NCI-H526 treated with DMSO at 0.1 percent for 48 hours (cell line): ENCODE measurements around the gene ZNF154.
"Not testable (repeated sequence)": the region's sequence is repeated elsewhere in the genome, so short reads cannot be mapped to it uniquely, and the experiment has no call there.

ENCODE experiments used
- DNase-seq: peaks from one replicate; lab custom pipeline; 2025; lab: John Stamatoyannopoulos, UW

ZNF154 gene

DNA sequence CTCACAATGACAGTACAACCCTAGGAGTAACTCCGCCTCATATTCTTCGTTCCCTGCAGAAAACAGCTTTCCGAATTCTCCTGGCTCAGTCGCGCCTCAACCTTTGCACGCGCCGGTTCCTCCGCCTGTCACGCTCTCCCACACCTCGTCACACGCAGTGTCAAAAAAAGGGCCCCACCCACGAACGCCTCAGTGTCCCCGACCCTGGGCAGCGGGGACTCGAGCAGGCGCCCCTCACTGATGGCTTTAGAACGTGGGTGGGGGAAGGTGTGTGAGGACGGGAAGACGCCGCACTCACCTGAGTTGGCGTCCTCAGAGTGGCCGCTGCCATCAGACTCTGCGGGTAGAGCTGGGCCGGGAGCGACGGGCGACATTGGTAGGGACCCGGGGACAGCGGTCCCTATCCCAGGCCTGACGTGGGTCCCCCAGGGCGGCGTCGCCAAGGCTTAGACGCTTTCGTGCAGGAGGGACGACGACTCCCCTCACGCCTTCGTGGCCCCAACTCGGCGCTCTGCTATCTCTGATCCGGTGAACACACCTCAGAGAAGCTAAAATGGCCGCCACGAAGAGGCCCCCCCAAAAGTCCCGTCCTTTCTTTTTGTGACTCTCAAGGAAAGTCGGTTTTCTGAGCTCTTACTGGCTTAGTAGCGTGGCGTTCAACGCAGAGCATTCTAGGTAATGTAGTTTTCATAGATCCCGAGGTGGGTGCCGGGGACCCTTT, at the start of gene ZNF154:
Gene ZNF154, minus strand, starts transcription at position 564 of the 721 bp plus-strand sequence. Its CDS starts 233 bp downstream, at position 331.
- DNase-seq = peak; percentile 44

- no peak for DNase-seq
Observed at GRCh38 chr19:57757941-57758340, 48.9 kb upstream of the ZNF154 start.

GRCh38 chr19:57755031-57755430, 46.0 kb upstream of the ZNF154 start:
- DNase-seq = no peak

DNA sequence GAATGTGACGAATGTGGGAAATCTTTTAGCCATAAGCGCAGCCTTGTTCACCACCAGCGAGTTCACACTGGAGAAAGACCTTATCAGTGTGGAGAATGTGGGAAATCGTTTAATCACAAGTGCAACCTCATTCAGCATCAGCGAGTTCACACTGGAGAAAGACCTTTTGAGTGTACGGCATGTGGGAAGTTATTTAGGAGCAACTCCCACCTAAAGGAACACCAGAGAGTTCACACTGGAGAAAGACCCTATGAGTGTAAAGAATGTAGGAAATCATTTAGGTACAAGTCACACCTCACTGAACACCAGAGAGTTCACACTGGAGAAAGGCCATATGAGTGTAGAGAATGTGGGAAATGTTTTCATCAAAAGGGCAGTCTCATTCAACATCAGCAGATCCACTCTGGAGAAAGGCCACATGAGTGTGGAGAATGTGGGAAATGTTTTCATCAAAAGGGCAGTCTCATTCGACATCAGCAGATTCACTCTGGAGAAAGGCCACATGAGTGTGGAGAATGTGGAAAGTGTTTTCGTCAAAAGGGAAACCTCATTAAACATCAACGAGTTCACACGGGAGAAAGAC, 45.2 kb upstream of the ZNF154 start:
- no peak for DNase-seq

DNA sequence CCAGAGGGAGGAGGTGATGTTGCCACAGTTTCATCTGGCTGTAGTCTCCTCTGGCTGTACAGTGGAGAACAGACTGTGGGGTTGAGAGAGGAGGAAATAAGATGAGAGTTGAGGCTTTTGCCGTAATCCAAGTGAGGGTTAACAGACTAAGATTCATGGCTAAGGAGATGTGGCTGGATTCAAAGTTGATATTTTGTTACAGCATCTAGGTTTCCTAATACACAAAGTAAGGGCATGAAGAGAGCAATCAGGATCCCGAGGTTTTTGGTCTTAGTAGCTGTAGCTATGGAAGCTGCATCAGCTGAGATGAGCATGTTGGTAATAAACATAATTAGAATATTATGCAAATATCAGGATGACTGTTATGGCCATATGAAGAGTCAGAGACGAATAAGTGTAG, 39.0 kb upstream of the ZNF154 start:
- DNase-seq = no peak

DNA sequence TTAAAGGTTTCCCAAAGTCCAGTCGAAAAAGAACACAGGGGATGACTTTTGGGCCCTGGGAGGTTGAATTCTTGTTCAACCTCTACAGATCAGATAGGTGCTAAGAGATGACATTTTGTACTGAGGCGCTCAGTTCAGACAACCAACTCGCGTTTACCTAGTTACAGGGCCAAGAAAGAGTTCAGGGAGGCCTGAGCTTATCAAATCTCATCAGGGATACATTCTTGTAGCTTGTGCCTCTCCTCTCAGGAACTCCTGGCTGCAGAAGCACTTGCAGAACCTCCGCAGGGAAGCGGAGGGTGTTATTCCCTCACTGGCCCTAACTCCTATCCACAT, 38.4 kb upstream of the ZNF154 start:
- no peak for DNase-seq

DNA sequence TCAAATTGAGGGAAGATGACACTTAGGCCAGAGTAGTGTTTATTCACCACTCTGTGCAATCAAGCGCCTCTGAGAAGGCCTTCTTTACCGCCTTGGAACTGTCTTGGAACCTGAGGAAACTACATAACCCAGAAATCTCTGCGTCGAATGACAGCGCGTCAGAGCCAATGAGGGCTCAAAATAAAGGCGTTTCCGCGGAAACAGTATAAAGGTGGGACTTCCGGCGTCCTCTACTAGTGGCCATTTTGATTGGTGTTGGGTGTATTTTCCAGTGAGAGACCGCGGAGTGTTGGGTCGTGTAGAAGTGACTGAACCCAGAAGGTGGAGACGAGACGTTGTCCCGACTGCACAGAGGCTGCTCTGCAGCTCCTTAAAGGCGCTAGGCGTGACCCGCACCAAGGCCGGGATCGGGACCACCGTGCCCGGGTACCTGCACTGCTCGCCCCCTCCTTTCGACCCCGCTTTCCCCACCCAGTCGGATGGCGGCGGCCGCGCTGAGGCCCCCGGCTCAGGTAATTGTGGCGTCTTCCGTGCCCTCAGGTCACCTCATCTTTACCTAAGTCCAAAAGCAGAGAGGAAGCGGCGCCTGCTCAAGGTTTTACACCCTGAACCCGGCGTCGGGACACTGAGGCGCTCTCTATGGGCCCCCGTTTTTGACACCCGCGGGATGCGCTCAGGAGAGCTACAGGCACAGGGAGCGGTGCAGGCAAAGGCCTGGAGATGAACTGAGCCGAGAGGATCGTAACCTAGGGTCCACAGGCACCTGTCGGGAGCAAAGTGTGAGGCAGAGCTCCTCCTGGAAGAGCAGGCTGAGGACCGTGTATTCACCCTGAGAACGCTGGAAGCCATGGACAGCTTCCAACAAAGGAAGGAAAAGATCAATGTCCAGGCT, 37.8 kb upstream of the ZNF154 start, which contains the start of gene ZNF776:
Gene ZNF776, plus strand, starts transcription at position 236 of the 892 bp plus-strand sequence. Its CDS starts 244 bp downstream, at position 480.
- peak; percentile 80 for DNase-seq

- not testable (repeated sequence) for DNase-seq
Observed at GRCh38 chr19:57738770-57739169, 29.8 kb upstream of the ZNF154 start.

DNA sequence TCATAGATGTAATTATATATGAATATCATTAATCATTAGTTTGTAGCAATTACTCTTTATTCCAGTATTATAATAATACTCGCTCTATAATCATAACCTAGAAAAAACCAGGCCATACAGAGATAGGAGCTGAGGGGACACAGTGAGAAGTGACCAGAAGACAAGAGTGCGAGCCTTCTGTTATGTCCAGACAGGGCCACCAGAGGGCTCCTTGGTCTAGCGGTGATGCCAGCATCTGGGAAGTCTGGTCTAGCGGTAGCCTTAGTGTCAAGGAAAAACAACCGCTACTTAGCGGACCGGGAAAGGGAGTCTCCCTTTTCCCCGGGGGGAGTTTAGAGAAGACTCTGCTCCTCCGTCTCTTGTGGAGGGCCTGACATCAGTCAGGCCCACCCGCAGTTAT, 29.3 kb upstream of the ZNF154 start:
- DNase-seq = not testable (repeated sequence)

GRCh38 chr19:57720878-57721277, 11.9 kb upstream of the ZNF154 start:
- DNase-seq = no peak

DNA sequence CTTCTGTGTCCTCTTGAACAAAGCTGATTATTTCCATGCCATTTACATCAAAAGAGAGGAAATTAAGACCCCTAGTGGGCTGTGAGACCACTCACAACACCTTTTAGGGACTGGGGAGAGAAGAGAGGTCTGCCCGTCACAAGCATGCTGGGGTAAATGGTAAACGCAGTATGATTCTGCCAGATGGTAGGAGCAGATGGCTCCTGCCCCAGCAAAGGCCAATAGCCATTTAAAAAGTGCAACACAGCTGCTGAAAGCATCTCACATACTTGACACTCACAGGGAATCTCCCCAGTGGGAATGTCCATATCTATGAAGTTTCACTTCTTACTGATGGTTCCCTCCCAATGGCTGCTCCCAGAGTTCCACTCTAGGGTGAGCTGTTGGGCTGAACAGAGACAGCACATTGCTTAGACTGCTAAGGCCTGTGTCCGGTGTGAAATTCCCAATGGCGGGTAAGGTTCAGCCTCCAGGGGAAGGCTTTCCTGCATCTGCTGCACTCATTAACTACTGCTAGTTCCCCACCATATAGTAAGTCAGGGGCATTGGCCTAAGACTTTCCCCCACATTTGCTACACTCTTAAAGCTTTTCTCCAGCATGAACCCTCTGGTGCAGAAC, 11.0 kb upstream of the ZNF154 start:
- no peak for DNase-seq

GRCh38 chr19:57719424-57719823, 10.4 kb upstream of the ZNF154 start:
- no peak for DNase-seq

DNA sequence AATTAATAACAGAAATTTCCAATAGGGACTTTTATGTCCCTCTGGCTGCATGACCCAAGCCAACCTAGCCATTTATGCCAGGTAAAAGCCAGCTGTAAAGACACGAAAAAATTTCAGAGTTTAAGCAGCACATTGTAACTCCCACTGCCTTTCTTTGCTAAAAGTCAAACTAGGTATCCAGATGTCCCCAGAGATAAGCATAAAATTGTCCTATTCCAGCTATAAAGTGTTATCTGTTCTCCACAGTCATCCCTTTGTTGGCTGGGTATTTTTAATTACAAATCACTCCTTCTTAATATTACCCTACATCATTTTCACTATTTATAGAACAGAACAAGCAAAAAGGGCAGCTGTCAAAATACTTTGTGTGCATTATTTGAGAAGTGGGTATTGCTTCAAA, 3.2 kb upstream of the ZNF154 start:
- no peak for DNase-seq

GRCh38 chr19:57709616-57710015, 612 bp upstream of the ZNF154 start:
- DNase-seq = no peak

GRCh38 chr19:57706346-57706745, 2.7 kb downstream of the ZNF154 start:
- DNase-seq = no peak

DNA sequence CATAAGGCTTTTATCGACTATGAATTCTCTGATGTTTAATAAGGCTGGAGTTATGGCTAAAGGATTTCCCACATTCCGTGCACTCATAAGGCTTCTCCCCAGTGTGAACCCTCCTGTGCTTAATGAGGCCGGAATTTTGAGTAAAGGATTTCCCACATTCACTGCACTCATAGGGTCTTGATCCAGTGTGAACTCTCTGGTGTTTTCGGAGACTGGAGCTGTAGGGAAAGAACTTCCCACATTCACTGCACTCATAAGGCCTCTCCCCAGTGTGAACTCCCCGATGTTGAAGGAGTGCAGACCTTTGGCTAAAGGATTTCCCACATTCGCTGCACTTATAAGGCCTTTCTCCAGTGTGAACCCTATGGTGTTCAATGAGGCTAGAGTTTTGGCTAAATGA, 7.4 kb downstream of the ZNF154 start:
- DNase-seq = no peak

DNA sequence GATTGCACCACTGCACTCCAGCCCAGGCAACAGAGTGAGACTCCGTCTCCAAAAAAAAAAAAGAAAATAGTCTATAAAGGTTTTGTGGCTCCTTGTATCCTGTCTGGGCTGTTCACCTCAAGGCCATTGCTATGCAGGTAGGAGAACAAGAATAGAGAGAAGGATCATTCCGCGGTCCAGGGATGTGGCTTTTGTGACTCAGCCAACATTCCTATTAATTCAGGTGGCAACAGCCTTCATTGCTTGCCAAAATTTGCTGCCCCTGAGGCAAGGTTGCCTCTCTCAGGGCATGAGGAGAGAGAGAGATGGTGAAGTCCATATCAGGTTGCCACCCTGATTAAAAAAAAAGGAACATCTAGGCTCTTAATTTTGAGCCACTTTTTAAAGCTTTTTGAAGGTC, 19.3 kb downstream of the ZNF154 start:
- DNase-seq = no peak

- DNase-seq = no peak
Observed at GRCh38 chr19:57688011-57688763, 20.8 kb downstream of the ZNF154 start.

DNA sequence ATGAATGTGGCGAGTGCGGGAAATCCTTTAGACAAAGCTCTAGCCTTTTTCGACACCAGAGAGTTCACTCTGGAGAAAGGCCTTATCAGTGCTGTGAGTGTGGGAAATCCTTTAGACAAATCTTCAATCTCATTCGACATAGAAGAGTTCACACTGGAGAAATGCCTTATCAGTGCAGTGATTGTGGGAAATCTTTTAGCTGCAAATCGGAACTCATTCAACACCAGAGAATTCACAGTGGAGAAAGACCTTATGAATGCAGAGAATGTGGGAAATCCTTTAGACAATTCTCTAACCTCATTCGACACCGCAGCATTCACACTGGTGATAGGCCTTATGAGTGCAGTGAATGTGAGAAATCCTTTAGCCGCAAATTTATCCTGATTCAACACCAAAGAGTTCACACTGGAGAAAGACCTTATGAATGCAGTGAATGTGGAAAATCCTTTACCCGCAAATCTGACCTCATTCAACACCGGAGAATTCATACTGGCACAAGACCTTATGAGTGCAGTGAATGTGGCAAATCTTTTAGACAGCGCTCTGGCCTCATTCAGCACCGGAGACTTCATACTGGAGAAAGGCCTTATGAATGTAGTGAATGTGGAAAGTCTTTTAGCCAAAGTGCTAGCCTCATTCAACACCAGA, 21.5 kb downstream of the ZNF154 start:
- DNase-seq = no peak

DNA sequence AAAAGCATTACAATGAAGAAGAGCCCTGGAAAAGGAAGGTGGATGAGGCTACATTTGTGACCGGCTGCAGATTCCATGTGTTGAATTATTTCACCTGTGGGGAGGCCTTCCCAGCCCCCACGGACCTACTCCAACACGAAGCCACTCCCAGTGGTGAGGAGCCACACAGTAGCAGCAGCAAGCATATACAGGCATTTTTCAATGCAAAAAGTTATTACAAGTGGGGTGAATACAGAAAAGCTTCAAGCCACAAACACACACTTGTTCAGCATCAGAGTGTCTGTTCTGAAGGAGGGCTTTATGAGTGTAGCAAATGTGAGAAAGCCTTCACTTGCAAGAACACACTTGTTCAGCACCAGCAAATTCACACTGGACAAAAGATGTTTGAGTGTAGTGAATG, 22.3 kb downstream of the ZNF154 start:
- no peak for DNase-seq

- DNase-seq = no peak
Observed at GRCh38 chr19:57682226-57682766, 26.7 kb downstream of the ZNF154 start.
